Activated naive CD8-positive, alpha-beta T cell (primary cell): ENCODE data around the gene PTGS1.

Experiments used
- H3K27ac Mint-ChIP-seq: one replicate; pipeline ENCODE4 v1.8.0; 2021; ENCODE audit warnings: mixed read lengths
- H3K27me3 Mint-ChIP-seq: one replicate; pipeline ENCODE4 v1.8.0; 2021; ENCODE audit warnings: mixed read lengths
- H3K36me3 Mint-ChIP-seq: one replicate; pipeline ENCODE4 v1.8.0; 2021; ENCODE audit warnings: mixed read lengths
- H3K4me1 Mint-ChIP-seq: one replicate; pipeline ENCODE4 v1.8.0; 2021; ENCODE audit warnings: low read depth, mixed read lengths
- H3K4me3 Mint-ChIP-seq: one replicate; pipeline ENCODE4 v1.8.0; 2021; ENCODE audit warnings: mild to moderate bottlenecking, mixed read lengths
- H3K9me3 Mint-ChIP-seq: one replicate; pipeline ENCODE4 v1.8.0; 2021; ENCODE audit warnings: low read depth, mixed read lengths

The PTGS1 gene

GRCh38 chr9:122338536-122338935, 32.3 kb upstream of the PTGS1 start:
- Mint-ChIP-seq H3K27ac (no peak overlapping the region), H3K9me3 (no peaks in the 10 kb centered on the region), H3K4me1 (no peaks in the 10 kb centered on the region), H3K36me3 (no peaks in the 10 kb centered on the region), H3K27me3 (peaks cover 2% of the 10 kb centered on the region), H3K4me3 (no peak overlapping the region)

- Mint-ChIP-seq H3K27ac (no peak overlapping the region), H3K36me3 (no peaks in the 10 kb centered on the region), H3K27me3 (peaks cover 3% of the 10 kb centered on the region), H3K4me3 (no peak overlapping the region), H3K9me3 (no peaks in the 10 kb centered on the region), H3K4me1 (no peaks in the 10 kb centered on the region)
Observed at GRCh38 chr9:122338994-122339393, 31.8 kb upstream of the PTGS1 start.

- no peaks in the 10 kb centered on the region for H3K9me3 Mint-ChIP-seq
- H3K36me3 Mint-ChIP-seq: no peaks in the 10 kb centered on the region
- H3K4me1 Mint-ChIP-seq: no peaks in the 10 kb centered on the region
- no peak overlapping the region for H3K27ac Mint-ChIP-seq
- H3K27me3 Mint-ChIP-seq: peaks cover 3% of the 10 kb centered on the region
- H3K4me3 Mint-ChIP-seq: no peak overlapping the region
Observed at GRCh38 chr9:122339579-122339978, 31.2 kb upstream of the PTGS1 start.

GRCh38 chr9:122340161-122340560, 30.7 kb upstream of the PTGS1 start:
- H3K36me3 Mint-ChIP-seq: no peaks in the 10 kb centered on the region
- H3K4me1 Mint-ChIP-seq: no peaks in the 10 kb centered on the region
- H3K4me3 Mint-ChIP-seq: no peak overlapping the region
- H3K27ac Mint-ChIP-seq: no peak overlapping the region
- no peaks in the 10 kb centered on the region for H3K9me3 Mint-ChIP-seq
- peaks cover 3% of the 10 kb centered on the region for H3K27me3 Mint-ChIP-seq

- Mint-ChIP-seq H3K4me1 (peaks cover 3% of the 10 kb centered on the region), H3K36me3 (peaks cover under 1% of the 10 kb centered on the region), H3K4me3 (no peak overlapping the region), H3K9me3 (no peaks in the 10 kb centered on the region), H3K27me3 (peaks cover 3% of the 10 kb centered on the region), H3K27ac (no peak overlapping the region)
Observed at GRCh38 chr9:122342323-122343050, 28.3 kb upstream of the PTGS1 start.

GRCh38 chr9:122346478-122347347, 24.1 kb upstream of the PTGS1 start:
- H3K4me1 Mint-ChIP-seq: peaks cover 27% of the 10 kb centered on the region
- H3K4me3 Mint-ChIP-seq: peak overlapping the region; percentile 87
- H3K27me3 Mint-ChIP-seq: peaks cover 7% of the 10 kb centered on the region
- H3K9me3 Mint-ChIP-seq: no peaks in the 10 kb centered on the region
- H3K36me3 Mint-ChIP-seq: peaks cover 2% of the 10 kb centered on the region
- peak overlapping the region; percentile 82 for H3K27ac Mint-ChIP-seq

GRCh38 chr9:122347348-122348287, 23.2 kb upstream of the PTGS1 start:
- Mint-ChIP-seq H3K4me3 (peak overlapping the region; percentile 87), H3K27me3 (peaks cover 7% of the 10 kb centered on the region), H3K4me1 (peaks cover 27% of the 10 kb centered on the region), H3K36me3 (peaks cover 2% of the 10 kb centered on the region), H3K27ac (peak overlapping the region; percentile 82), H3K9me3 (no peaks in the 10 kb centered on the region)

GRCh38 chr9:122348288-122348777, 22.5 kb upstream of the PTGS1 start:
- Mint-ChIP-seq H3K36me3 (peaks cover 2% of the 10 kb centered on the region), H3K9me3 (no peaks in the 10 kb centered on the region), H3K27me3 (peaks cover 7% of the 10 kb centered on the region), H3K4me1 (peaks cover 27% of the 10 kb centered on the region), H3K4me3 (peak overlapping the region; percentile 18), H3K27ac (peak overlapping the region; percentile 76)

- peak overlapping the region; percentile 18 for H3K4me3 Mint-ChIP-seq
- no peaks in the 10 kb centered on the region for H3K9me3 Mint-ChIP-seq
- peaks cover 7% of the 10 kb centered on the region for H3K27me3 Mint-ChIP-seq
- peak overlapping the region; percentile 76 for H3K27ac Mint-ChIP-seq
- H3K36me3 Mint-ChIP-seq: peaks cover 2% of the 10 kb centered on the region
- peaks cover 27% of the 10 kb centered on the region for H3K4me1 Mint-ChIP-seq
Observed at GRCh38 chr9:122348791-122349190, 22.0 kb upstream of the PTGS1 start.

- H3K36me3 Mint-ChIP-seq: peaks cover 2% of the 10 kb centered on the region
- H3K27ac Mint-ChIP-seq: peak overlapping the region; percentile 76
- peak overlapping the region; percentile 18 for H3K4me3 Mint-ChIP-seq
- peaks cover 5% of the 10 kb centered on the region for H3K27me3 Mint-ChIP-seq
- H3K9me3 Mint-ChIP-seq: no peaks in the 10 kb centered on the region
- peaks cover 27% of the 10 kb centered on the region for H3K4me1 Mint-ChIP-seq
Observed at GRCh38 chr9:122349201-122349600, 21.6 kb upstream of the PTGS1 start.

- H3K9me3 Mint-ChIP-seq: no peaks in the 10 kb centered on the region
- peaks cover 6% of the 10 kb centered on the region for H3K27me3 Mint-ChIP-seq
- H3K36me3 Mint-ChIP-seq: peaks cover 2% of the 10 kb centered on the region
- H3K4me1 Mint-ChIP-seq: peaks cover 27% of the 10 kb centered on the region
- no peak overlapping the region for H3K4me3 Mint-ChIP-seq
- no peak overlapping the region for H3K27ac Mint-ChIP-seq
Observed at GRCh38 chr9:122350577-122351355, 20.1 kb upstream of the PTGS1 start.

GRCh38 chr9:122354536-122355199, 16.2 kb upstream of the PTGS1 start:
- Mint-ChIP-seq H3K9me3 (peaks cover 5% of the 10 kb centered on the region), H3K4me1 (peaks cover 6% of the 10 kb centered on the region), H3K27me3 (peaks cover 10% of the 10 kb centered on the region), H3K36me3 (peaks cover 2% of the 10 kb centered on the region), H3K27ac (no peak overlapping the region), H3K4me3 (no peak overlapping the region)

GRCh38 chr9:122355336-122355875, 15.4 kb upstream of the PTGS1 start:
- peaks cover 2% of the 10 kb centered on the region for H3K36me3 Mint-ChIP-seq
- no peaks in the 10 kb centered on the region for H3K4me1 Mint-ChIP-seq
- H3K9me3 Mint-ChIP-seq: peaks cover 5% of the 10 kb centered on the region
- H3K4me3 Mint-ChIP-seq: no peak overlapping the region
- no peak overlapping the region for H3K27ac Mint-ChIP-seq
- H3K27me3 Mint-ChIP-seq: peaks cover 8% of the 10 kb centered on the region
